ENCODE results near the gene MTOR. TPM values are rescaled to one million over a fixed set of nuclear protein-coding genes. Genes with fewer than 3 reads are reported as not detected.

Gene MTOR
- total RNA-seq, 1 donor from 2014 or later, result 32.3 TPM

- no peak overlapping the region for H3K27ac ChIP-seq
- intact Hi-C loops (cut with DNase I), result no loop called here
- DNase-seq (no peak), ATAC-seq (no peak)
- H3K27me3 ChIP-seq, result no peaks in the 10 kb centered on the region
- H3K4me3 ChIP-seq, result no peak overlapping the region
- H3K4me1 ChIP-seq, result no peaks in the 10 kb centered on the region
- TF ChIP-seq CTCF (IDR thresholded peaks at IDR 0.05), result no peak
- peaks cover 90% of the 10 kb centered on the region for H3K36me3 ChIP-seq
- H3K9me3 ChIP-seq, result no peaks in the 10 kb centered on the region
These were observed 131.9 kb downstream of the MTOR start for GRCh38 chr1:11130406-11130805.

GRCh38 chr1:11129649-11130390 is 132.5 kb downstream of the MTOR start:
- H3K4me1 ChIP-seq, result no peaks in the 10 kb centered on the region
- no peak for DNase-seq
- H3K27ac ChIP-seq, result no peak overlapping the region
- ATAC-seq, result no peak
- no peaks in the 10 kb centered on the region for H3K27me3 ChIP-seq
- intact Hi-C loops (cut with DNase I), result no loop called here
- no peak for TF ChIP-seq CTCF (IDR thresholded peaks at IDR 0.05)
- H3K9me3 ChIP-seq, result no peaks in the 10 kb centered on the region
- peaks cover 96% of the 10 kb centered on the region for H3K36me3 ChIP-seq
- H3K4me3 ChIP-seq, result no peak overlapping the region

- no peak for ATAC-seq
- no peak for DNase-seq
- Histone ChIP-seq H3K4me3 (no peak overlapping the region), H3K27ac (no peak overlapping the region), H3K4me1 (no peaks in the 10 kb centered on the region), H3K9me3 (no peaks in the 10 kb centered on the region), H3K27me3 (no peaks in the 10 kb centered on the region), H3K36me3 (peaks cover 95% of the 10 kb centered on the region)
- intact Hi-C loops (cut with DNase I), result no loop called here
- no peak for TF ChIP-seq CTCF (IDR thresholded peaks at IDR 0.05)
These were observed 135.8 kb downstream of the MTOR start for GRCh38 chr1:11126569-11126968.

GRCh38 chr1:11125931-11126330 is 136.4 kb downstream of the MTOR start:
- Histone ChIP-seq H3K9me3 (no peaks in the 10 kb centered on the region), H3K4me3 (no peak overlapping the region), H3K27me3 (no peaks in the 10 kb centered on the region), H3K4me1 (no peaks in the 10 kb centered on the region), H3K27ac (no peak overlapping the region), H3K36me3 (peaks cover 95% of the 10 kb centered on the region)
- intact Hi-C loops (cut with DNase I), result no loop called here
- ATAC-seq, result no peak
- no peak for TF ChIP-seq CTCF (IDR thresholded peaks at IDR 0.05)
- no peak for DNase-seq

- no peak for ATAC-seq
- TF ChIP-seq CTCF (IDR thresholded peaks at IDR 0.05), result no peak
- Histone ChIP-seq H3K4me3 (no peak overlapping the region), H3K4me1 (no peaks in the 10 kb centered on the region), H3K9me3 (no peaks in the 10 kb centered on the region), H3K27me3 (no peaks in the 10 kb centered on the region), H3K27ac (no peak overlapping the region), H3K36me3 (peaks cover 93% of the 10 kb centered on the region)
- intact Hi-C loops (cut with DNase I), result no loop called here
- DNase-seq, result no peak
These were observed 137.4 kb downstream of the MTOR start for GRCh38 chr1:11124965-11125364.

GRCh38 chr1:11116318-11116717 is 146.0 kb downstream of the MTOR start:
- intact Hi-C loops (cut with DNase I), result no loop called here
- ATAC-seq (no peak), DNase-seq (no peak)
- Histone ChIP-seq H3K9me3 (no peaks in the 10 kb centered on the region), H3K36me3 (peaks cover 86% of the 10 kb centered on the region), H3K4me3 (no peak overlapping the region), H3K27ac (no peak overlapping the region), H3K27me3 (no peaks in the 10 kb centered on the region), H3K4me1 (no peaks in the 10 kb centered on the region)
- TF ChIP-seq CTCF (IDR thresholded peaks at IDR 0.05), result no peak
